GM12891 (cell line): ENCODE measurements around the gene CHD8.
"Not testable (repeated sequence)": the region's sequence is repeated elsewhere in the genome, so short reads cannot be mapped to it uniquely, and the experiment has no call there.

Source experiments
- DNase-seq: peaks from one replicate; pipeline ENCODE4 v3.0.0; 2011; ENCODE audit warnings: low spot score; ENCODE audit not compliant: insufficient read length
- FAIRE-seq: peaks from 2 replicates; lab custom pipeline; 2011; peaks lifted over from hg19 to GRCh38; lab: Jason Lieb, UNC
- PAX5 ChIP-seq: IDR thresholded peaks from 2 replicates; pipeline ENCODE4 v1.6.1; 2011; ENCODE audit warnings: low read length, moderate library complexity, mild to moderate bottlenecking; ENCODE audit not compliant: insufficient read depth, severe bottlenecking
- POLR2A ChIP-seq: IDR thresholded peaks from 2 replicates; pipeline ENCODE4 v1.6.1; 2011; ENCODE audit warnings: low read depth, low read length, control low read depth
- POLR2AphosphoS5 ChIP-seq: IDR thresholded peaks from 2 replicates; pipeline ENCODE4 v1.6.1; 2011; ENCODE audit warnings: low read depth, low read length, control low read depth
- POU2F2 ChIP-seq: IDR thresholded peaks from 2 replicates; pipeline ENCODE4 v1.6.1; 2011; ENCODE audit warnings: low read depth, mild to moderate bottlenecking, control low read depth, low read length, moderate library complexity
- SPI1 ChIP-seq: IDR thresholded peaks from 2 replicates; pipeline ENCODE4 v1.6.1; 2011; ENCODE audit warnings: low read depth, low read length, control low read depth
- TAF1 ChIP-seq: IDR thresholded peaks from 2 replicates; pipeline ENCODE4 v1.6.1; 2011; ENCODE audit warnings: low read depth, low read length, control low read depth

Gene CHD8

GRCh38 chr14:21486640-21487087 is 30.7 kb upstream of the CHD8 start:
- TF ChIP-seq TAF1 (no peak), SPI1 (no peak), POU2F2 (no peak), POLR2AphosphoS5 (no peak), POLR2A (no peak), PAX5 (no peak)
- FAIRE-seq: no peak
- DNase-seq: no peak

GRCh38 chr14:21476925-21477681 is 21.2 kb upstream of the CHD8 start, which contains the start of the genes RAB2B and TOX4:
TSS of gene RAB2B (minus strand) at chr14:21476959. CDS start at chr14:21476872, 87 bp downstream.
TSS of gene TOX4 (plus strand) at chr14:21477195. CDS start at chr14:21477279, 84 bp downstream.
- FAIRE-seq (peak; percentile 97), DNase-seq (peak; percentile 81)
- TF ChIP-seq POLR2AphosphoS5 (peak; percentile 80), SPI1 (peak; percentile 54), POU2F2 (peak; percentile 54; the same call in 1 of the 2 replicates), TAF1 (peak; percentile 43; the same call in 1 of the 2 replicates), PAX5 (peak; percentile 18), POLR2A (peak; percentile 85)

DNA sequence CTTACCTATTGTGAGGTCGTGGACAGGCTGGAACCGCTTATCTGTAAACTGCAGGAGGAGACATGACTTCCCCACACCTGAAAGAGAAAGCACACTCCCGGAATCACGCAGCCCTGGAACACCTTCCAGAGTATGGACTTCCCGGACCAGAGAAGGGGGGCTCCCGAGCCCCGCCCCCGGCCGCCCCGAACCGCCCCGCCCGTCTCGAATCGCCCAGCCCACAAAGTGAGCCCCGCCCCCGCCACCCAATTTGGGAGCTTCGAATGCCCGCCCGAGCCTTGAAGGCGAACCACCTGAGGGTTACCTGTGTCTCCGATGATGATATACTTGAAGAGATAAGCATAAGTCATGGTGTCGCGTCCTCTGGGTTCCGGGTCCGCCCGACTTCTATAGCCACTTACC is 20.6 kb upstream of the CHD8 start:
- FAIRE-seq (no peak), DNase-seq (peak; percentile 37)
- TF ChIP-seq POLR2A: peak; percentile 75; the same call in 1 of the 2 replicates
- no peak for TF ChIP-seq SPI1

- no peak for DNase-seq
- FAIRE-seq: no peak
- TF ChIP-seq POLR2AphosphoS5 (no peak), POLR2A (no peak), POU2F2 (no peak), PAX5 (no peak), TAF1 (no peak), SPI1 (no peak)
These were observed 20.0 kb upstream of the CHD8 start for GRCh38 chr14:21475767-21476522.

- FAIRE-seq: no peak
These were observed 11.7 kb upstream of the CHD8 start for GRCh38 chr14:21467616-21468015.

GRCh38 chr14:21455592-21455911 is 371 bp downstream of the CHD8 start:
- TF ChIP-seq TAF1 (no peak), SPI1 (no peak), POLR2AphosphoS5 (no peak), PAX5 (no peak), POLR2A (no peak), POU2F2 (no peak)
- FAIRE-seq: no peak
- DNase-seq: no peak

More at GRCh38 chr14:21467616-21468015, 11.7 kb upstream of the CHD8 start:
- TF ChIP-seq POU2F2 (no peak), POLR2AphosphoS5 (no peak), TAF1 (no peak), PAX5 (no peak), POLR2A (no peak), SPI1 (no peak)
- no peak for DNase-seq

DNA sequence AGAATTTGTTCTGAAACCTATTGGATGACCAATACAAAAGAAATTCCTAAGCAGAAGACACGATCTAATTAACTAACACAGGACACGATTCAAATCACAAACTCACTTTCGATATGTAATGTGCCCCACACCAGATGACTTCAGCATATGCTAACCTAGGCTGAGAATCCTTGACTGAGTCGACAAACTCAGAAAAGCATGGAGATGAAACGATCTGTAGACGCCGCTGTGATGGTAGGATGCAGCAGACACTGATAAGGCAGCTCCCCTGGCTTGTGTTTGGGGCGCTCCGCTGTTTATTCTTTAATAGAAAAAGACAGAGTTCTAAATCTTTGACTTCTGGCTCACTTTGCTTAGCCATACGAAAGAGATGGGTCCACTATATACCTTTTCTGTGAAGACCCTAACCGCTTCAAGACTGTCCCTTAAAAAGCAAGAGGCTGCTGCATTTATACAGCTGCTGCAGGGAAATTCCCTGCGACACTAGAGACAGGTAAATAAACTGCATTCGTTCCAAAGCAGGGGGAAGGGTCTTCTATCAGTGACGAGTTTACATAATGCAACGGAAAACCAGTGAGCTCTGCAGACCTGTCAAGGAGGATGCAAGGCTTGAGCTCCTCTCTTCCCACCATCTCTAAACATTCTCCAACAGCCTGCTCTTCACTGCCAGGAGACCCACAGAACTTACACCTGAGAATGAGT is 929 bp downstream of the CHD8 start:
- DNase-seq: no peak
- no peak for TF ChIP-seq POU2F2
- TF ChIP-seq POLR2AphosphoS5: no peak
- TF ChIP-seq TAF1: no peak
- no peak for TF ChIP-seq SPI1
- TF ChIP-seq POLR2A: no peak
- TF ChIP-seq PAX5: no peak
- peak; percentile 28 for FAIRE-seq

- DNase-seq (no peak), FAIRE-seq (no peak)
- TF ChIP-seq SPI1 (no peak), POU2F2 (no peak), POLR2AphosphoS5 (no peak), TAF1 (no peak), POLR2A (no peak), PAX5 (no peak)
These were observed 6.1 kb downstream of the CHD8 start for GRCh38 chr14:21449899-21450216.

GRCh38 chr14:21442657-21443056 is 13.3 kb downstream of the CHD8 start:
- not testable (repeated sequence) for FAIRE-seq, DNase-seq
